Measurements from ENCODE around the gene OLFML2A.

The OLFML2A gene

GRCh38 chr9:124800306-124801259, 23.6 kb downstream of the OLFML2A start:
- DNase-seq = no peak

DNA sequence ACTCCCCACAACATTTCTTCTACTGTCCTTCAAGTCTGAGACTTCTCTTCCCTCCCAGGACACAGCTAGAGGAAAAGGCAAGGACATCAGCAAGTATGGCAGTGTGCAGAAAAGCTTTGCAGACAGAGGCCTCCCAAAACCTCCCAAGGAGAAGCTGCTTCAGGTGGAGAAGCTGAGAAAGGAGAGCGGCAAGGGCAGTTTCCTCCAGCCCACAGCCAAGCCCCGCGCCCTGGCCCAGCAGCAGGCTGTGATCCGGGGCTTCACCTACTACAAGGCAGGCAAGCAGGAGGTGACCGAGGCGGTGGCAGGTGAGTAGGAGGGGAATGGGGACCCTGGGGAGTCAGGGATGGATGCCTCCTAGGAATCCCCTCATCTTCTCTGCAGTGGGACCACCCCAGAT, 24.4 kb downstream of the OLFML2A start:
- DNase-seq = no peak

- DNase-seq = no peak
These were observed 25.5 kb downstream of the OLFML2A start for GRCh38 chr9:124802426-124802825.

GRCh38 chr9:124803911-124804310, 27.0 kb downstream of the OLFML2A start:
- no peak for DNase-seq

DNA sequence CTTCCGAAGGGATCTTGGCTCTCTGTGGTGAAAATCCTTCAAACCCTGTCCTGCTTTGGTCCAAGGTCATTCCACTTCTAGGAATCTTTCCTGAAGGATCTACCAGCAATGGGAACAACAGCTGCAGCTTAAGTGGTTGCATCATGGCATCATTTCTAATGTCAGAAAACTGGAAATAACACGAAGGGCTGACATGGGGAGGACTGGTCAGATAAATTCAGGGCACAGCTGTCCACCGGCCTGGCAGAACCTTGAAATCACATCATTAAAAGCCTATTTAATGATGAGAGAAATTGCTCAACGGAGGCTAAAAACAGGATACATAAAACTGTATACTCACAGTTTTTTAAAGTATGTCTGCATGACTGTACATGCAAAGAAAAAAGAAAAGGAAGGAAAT, 28.3 kb downstream of the OLFML2A start:
- DNase-seq = no peak

DNA sequence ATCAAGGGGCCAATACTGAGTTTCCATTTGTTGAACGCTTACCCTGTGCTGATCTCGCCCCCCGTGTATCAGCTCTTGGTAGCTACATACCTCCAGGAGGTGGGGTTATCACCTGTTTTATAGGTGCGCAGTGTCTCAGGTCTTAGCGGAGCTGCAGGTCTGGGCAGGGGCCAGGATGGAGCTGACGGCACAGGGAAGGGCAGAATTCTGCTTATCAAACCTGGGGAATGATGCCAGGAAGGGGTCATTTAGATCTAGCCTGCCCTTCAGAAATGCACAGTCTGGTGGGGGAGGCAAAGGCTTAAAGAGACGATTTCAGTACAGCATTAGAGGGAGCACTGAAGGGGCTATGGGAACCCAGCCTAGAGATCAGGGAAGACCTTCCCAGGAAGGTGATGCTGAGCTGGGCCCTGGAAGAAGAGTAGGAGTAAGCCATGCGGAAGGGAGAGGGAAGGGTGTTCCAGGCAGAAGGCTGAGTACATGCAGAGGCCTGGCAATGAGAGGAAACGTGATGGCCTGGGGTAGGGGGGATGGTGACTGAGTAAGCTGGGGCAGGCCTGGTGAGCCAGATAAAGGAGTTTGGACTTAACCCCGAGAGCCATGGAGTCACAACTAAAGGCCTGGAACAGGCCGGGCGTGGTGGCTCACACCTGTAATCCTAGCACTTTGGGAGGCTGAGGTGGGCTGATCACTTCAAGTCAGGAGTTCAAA, 31.5 kb downstream of the OLFML2A start:
- DNase-seq = no peak

GRCh38 chr9:124809211-124809610, 32.3 kb downstream of the OLFML2A start:
- DNase-seq = no peak

- DNase-seq = no peak
These were observed 33.0 kb downstream of the OLFML2A start for GRCh38 chr9:124809741-124810500.

- DNase-seq = no peak
These were observed 33.9 kb downstream of the OLFML2A start for GRCh38 chr9:124810663-124811355.

GRCh38 chr9:124812441-124812876, 35.5 kb downstream of the OLFML2A start:
- no peak for DNase-seq

DNA sequence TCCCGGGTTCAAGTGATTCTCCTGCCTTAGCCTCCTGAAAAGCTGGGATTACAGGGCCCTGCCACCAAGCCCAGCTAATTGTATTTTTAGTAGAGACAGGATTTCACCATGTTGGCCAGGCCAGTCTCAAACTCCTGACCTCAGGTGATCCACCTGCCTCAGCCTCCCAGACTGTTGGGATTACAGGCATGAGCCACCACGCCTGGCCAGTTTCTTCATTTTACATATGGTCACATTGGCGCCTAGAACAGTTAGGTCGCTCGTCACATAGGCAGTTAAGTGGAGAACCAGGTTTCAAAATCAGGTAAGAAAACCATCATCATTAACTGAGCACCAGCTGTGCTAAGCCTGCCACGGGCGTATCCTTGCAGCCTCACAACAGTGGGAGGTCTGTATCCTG, 36.1 kb downstream of the OLFML2A start:
- no peak for DNase-seq

- no peak for DNase-seq
These were observed 36.7 kb downstream of the OLFML2A start for GRCh38 chr9:124813501-124814163.

DNA sequence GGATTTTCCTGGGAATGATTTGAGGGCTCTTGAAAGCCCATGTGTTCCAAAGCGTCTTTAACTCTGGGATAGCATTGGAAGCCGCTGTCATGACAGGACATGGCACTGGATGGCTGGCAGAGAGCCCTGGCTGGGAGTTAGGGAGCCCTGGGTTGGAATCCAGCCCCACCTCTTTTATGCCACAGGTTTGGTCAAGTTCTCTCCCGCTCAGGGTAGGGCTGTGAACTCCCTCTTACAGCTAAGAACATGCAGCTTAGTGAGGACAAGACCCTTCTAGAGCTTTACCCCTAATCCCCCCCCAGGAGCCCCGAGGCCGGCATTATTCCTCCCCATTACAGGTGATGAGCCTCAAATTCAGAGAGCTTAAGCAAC, 37.2 kb downstream of the OLFML2A start:
- DNase-seq = no peak

DNA sequence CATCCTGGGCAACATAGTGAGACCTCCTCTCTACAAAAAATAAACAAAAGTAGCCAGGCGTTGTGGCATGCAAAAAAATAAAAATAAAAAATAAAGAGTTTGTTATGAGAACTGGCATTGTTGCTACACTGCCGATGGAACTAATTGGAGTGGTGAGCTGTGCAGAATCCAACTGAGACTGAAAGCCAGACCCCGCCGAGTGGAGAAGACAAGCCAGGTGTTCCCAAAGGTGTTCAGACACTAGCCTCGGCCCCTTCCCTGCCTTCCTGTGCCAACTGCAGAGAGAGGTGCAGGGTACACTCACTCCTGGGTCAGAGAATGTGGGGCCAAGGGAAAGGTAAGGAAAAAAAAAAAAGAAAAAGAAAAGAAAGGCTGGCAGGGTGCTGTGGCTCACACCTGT, 38.7 kb downstream of the OLFML2A start:
- DNase-seq = no peak

DNA sequence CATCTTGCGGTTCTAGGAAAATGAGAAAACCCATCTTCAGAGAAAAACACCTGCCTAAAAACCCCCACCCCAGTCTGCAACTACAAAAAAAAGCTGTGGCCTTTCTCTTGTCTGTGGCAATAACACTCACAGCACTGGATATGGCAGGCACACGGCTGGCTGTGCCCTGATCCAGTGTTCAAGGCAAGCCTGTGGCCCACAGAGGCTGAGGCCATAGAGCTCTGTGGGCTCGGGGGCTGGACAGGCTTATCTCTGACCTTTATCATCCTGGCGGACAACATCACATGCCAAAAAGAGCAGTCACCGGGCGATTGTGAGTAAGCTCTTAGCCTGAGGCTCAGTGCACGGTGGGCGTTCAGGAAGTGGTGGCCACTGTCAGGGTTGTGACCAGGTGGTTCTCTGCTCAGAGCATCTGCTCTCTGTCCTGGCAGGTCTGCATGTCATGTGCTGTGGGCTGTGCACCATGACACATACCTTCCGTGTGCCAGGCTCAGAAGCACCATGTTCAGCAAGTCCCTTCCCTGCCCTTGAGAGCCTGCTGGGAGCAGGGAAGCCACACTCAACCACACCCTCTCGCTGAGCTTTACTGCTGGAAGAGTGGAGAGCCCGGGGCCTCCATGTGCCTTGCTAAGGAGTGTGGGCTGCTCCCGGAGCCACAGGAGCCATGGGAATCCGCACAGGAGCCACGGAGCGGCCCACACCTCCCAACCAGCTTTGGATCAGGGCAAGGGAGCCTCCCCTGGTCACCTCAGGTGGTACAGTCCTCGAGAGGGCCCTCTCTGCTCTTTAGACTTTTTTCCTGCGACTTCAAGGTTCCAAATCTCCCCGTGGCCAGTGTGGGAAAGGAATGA, 41.7 kb downstream of the OLFML2A start:
- DNase-seq = no peak

DNA sequence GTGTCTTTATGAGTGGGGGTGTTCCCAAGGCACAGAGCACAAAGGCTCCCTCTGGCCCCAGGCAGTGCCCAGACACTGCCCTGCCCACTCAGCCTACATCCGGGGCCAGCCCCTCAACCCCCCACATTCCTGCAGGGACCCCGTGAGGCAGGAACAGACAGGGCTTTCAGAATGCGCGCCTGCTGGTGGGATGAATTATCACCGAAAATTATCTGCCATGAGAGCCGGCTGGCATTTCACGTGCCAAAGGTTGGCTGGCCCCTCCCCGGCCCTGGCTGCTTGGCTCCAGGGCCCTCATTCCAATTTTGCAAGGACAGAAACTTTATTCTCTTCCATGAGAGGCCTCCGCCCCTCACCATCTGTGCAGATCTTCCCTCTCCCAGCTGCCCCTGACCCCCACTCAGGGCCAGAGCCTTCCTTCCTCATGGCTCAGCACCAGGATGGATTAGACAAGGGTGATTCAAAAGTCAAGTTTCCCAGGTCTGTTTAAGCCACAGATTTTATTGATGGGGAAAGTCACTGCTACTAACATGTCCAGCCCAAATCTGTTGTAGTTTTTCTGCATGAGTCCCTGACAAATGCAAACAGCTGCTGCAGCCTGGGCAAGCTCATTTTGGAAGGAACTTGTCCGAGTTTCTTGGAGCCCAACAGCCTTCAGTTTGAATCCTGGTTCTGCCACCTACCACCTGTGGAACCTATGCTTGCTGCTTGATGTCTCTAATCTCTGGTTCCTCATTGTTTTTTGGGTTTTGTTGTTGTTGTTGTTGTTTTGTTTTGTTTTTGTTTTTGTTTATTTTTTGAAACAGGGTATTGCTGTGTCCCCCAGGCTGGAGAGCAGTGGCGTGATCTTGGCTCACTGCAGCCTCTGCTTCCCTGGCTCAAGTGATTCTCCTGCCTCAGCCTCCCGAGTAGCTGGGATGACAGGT, 44.0 kb downstream of the OLFML2A start:
- DNase-seq = no peak

GRCh38 chr9:124828489-124829333, 51.8 kb downstream of the OLFML2A start:
- DNase-seq = no peak

GRCh38 chr9:124829334-124829669, 52.4 kb downstream of the OLFML2A start:
- DNase-seq = no peak

- no peak for DNase-seq
These were observed 53.7 kb downstream of the OLFML2A start for GRCh38 chr9:124830593-124830992.

Data from midbrain (tissue), 1 donor.